GM12878 (cell line): ENCODE results near the gene ANKS1A. TPM values are rescaled to one million over a fixed set of nuclear protein-coding genes. Genes with fewer than 3 reads are reported as not detected.

Source experiments
- CBX3 ChIP-seq: fragments of 200-600 bp; sonication (generic); IDR thresholded peaks from 2 replicates; pipeline ENCODE4 v1.6.1; 2016; ENCODE audit warnings: low read depth, borderline replicate concordance
- CBX5 ChIP-seq: sonication (generic); IDR thresholded peaks from 2 replicates; pipeline ENCODE4 v1.6.1; 2016; ENCODE audit warnings: low read depth, moderate library complexity, mild to moderate bottlenecking, inconsistent platforms
- HDGF ChIP-seq: fragments of 450-650 bp; IDR thresholded peaks from 2 replicates; pipeline ENCODE4 v1.6.1; 2016; ENCODE audit warnings: antibody characterized with exemption
- MTA2 ChIP-seq: fragments of 450-650 bp; IDR thresholded peaks from 2 replicates; pipeline ENCODE4 v1.6.1; 2016; ENCODE audit warnings: low read depth, mild to moderate bottlenecking, moderate library complexity
- MTA3 ChIP-seq: IDR thresholded peaks from 2 replicates; pipeline ENCODE4 v1.6.1; 2012; ENCODE audit warnings: low read length, inconsistent platforms, borderline replicate concordance
- NFIC ChIP-seq: IDR thresholded peaks from 2 replicates; pipeline ENCODE4 v1.6.1; 2012; ENCODE audit warnings: low read depth, mild to moderate bottlenecking, inconsistent platforms, low read length, moderate library complexity
- NFXL1 ChIP-seq: fragments of 450-650 bp; IDR thresholded peaks from 2 replicates; pipeline ENCODE4 v1.6.1; 2017; ENCODE audit warnings: antibody characterized with exemption, mild to moderate bottlenecking, borderline replicate concordance
- NR2F1 ChIP-seq: fragments of 450-650 bp; conservative IDR thresholded peaks from 2 replicates; pipeline ENCODE4 v1.6.1; 2017; ENCODE audit warnings: mild to moderate bottlenecking
- PAX5 ChIP-seq: IDR thresholded peaks from 2 replicates; pipeline ENCODE4 v1.6.1; 2011; ENCODE audit warnings: low read depth, low read length, borderline replicate concordance
- SP1 ChIP-seq: IDR thresholded peaks from one replicate; pipeline ENCODE4 v1.6.1; 2011; ENCODE audit warnings: low read depth, low read length
- ZBTB40 ChIP-seq: fragments of 450-650 bp; IDR thresholded peaks from 2 replicates; pipeline ENCODE4 v1.6.1; 2016; ENCODE audit warnings: mild to moderate bottlenecking, moderate library complexity, borderline replicate concordance
- ZNF24 ChIP-seq: fragments of 450-650 bp; IDR thresholded peaks from 2 replicates; pipeline ENCODE4 v1.6.1; 2017; ENCODE audit warnings: antibody characterized with exemption, mild to moderate bottlenecking
- ZNF384 ChIP-seq: IDR thresholded peaks from 2 replicates; pipeline ENCODE4 v1.6.1; 2012; ENCODE audit warnings: low read depth, mild to moderate bottlenecking, low read length, improper control_type of control experiment, borderline replicate concordance
- polyA plus RNA-seq, 11 experiments: library from polyadenylated mRNA; depleted of rRNA in 4 of 11; unstranded in 6 of 11; stranded (reverse) in 5 of 11; fragments of >200 nt; fragmentation: Nextera tagmentation in 4 of 11; fragmentation: Illumina TruSeq in 1 of 11; extraction: Ambion mirVana in 4 of 11; extraction: Trizol in 1 of 11; gene quantifications; 1 replicate in 1 of 11; 2 replicates in 10 of 11; pipeline versions ENCODE4 v1.2.1 to v1.2.3, GENCODE V29; 2011 to 2016; ENCODE audit warnings: inconsistent platforms in 2 of 11, missing spikeins in 2 of 11, low read depth in 1 of 11
- total RNA-seq, 4 experiments: library from RNA; depleted of rRNA in 3 of 4; stranded (reverse); fragments of >200 nt in 3 of 4; fragmentation: Illumina TruSeq in 1 of 4; extraction: Trizol in 1 of 4; gene quantifications; 2 replicates each; pipeline versions ENCODE4 v1.2.1 to v1.2.3, GENCODE V29; 2013 to 2021
- TF ChIP-seq, protein P1 (sequence below): fragments of 450-650 bp; IDR thresholded peaks from 2 replicates; pipeline ENCODE4 v1.6.1; 2017; ENCODE audit warnings: mild to moderate bottlenecking

The ANKS1A gene
- total and polyA plus RNA-seq, 10 of the 15 experiments (the other 5 are each of a cell fraction or from before 2014, with no cell fraction given) = 0.60 to 7.0 (median 3.0) TPM

DNA sequence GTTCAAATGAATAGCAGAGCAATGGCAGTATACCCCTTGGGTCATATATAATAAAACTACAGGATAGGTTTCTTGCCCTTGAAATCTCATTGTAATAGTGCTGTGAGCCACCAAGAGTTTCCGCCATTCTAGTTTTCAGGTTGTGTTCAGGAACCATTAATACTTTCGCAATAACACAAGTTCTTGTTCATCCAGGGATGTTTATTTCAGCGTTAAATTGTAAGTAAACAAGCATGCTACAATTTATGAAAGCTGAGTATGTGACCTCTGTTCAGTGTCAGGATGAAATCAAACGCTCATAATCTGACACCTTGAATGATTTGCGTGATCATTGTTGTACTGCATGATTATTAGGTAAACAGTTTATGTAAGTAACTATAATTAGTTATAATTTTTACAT lies 22.8 kb downstream of the ANKS1A start (continued):
- TF ChIP-seq, protein P1, sequence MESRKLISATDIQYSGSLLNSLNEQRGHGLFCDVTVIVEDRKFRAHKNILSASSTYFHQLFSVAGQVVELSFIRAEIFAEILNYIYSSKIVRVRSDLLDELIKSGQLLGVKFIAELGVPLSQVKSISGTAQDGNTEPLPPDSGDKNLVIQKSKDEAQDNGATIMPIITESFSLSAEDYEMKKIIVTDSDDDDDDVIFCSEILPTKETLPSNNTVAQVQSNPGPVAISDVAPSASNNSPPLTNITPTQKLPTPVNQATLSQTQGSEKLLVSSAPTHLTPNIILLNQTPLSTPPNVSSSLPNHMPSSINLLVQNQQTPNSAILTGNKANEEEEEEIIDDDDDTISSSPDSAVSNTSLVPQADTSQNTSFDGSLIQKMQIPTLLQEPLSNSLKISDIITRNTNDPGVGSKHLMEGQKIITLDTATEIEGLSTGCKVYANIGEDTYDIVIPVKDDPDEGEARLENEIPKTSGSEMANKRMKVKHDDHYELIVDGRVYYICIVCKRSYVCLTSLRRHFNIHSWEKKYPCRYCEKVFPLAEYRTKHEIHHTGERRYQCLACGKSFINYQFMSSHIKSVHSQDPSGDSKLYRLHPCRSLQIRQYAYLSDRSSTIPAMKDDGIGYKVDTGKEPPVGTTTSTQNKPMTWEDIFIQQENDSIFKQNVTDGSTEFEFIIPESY = no peak
- no peak for TF ChIP-seq NFIC
- TF ChIP-seq MTA2 = no peak
- TF ChIP-seq HDGF = no peak
- no peak for TF ChIP-seq NR2F1
- no peak for TF ChIP-seq NFXL1
- TF ChIP-seq ZNF24 = no peak
- TF ChIP-seq MTA3 = no peak
- no peak for TF ChIP-seq CBX5
- TF ChIP-seq ZBTB40 = no peak
- TF ChIP-seq SP1 = no peak
- no peak for TF ChIP-seq CBX3
- TF ChIP-seq PAX5 = no peak
- no peak for TF ChIP-seq ZNF384
